ENCODE results near the gene WDFY1.
A peak's percentile ranks its signal among the peaks of the same experiment; 100 is the strongest.
"Not testable (repeated sequence)": the region's sequence is repeated elsewhere in the genome, so short reads cannot be mapped to it uniquely, and the experiment has no call there.

WDFY1 gene

GRCh38 chr2:223890721-223891120 is 54.4 kb downstream of the WDFY1 start:
- no peak for FAIRE-seq

GRCh38 chr2:223889229-223889628 is 55.9 kb downstream of the WDFY1 start:
- FAIRE-seq = no peak

- FAIRE-seq = no peak
Observed at GRCh38 chr2:223888251-223888650, 56.9 kb downstream of the WDFY1 start.

GRCh38 chr2:223887127-223887526 is 58.0 kb downstream of the WDFY1 start:
- no peak for FAIRE-seq

- FAIRE-seq = no peak
Observed at GRCh38 chr2:223886726-223887125, 58.4 kb downstream of the WDFY1 start.

GRCh38 chr2:223884399-223884798 is 60.7 kb downstream of the WDFY1 start:
- FAIRE-seq = no peak

- FAIRE-seq = no peak
Observed at GRCh38 chr2:223882715-223883114, 62.4 kb downstream of the WDFY1 start.

- FAIRE-seq = no peak
Observed at GRCh38 chr2:223880796-223881195, 64.3 kb downstream of the WDFY1 start.

GRCh38 chr2:223877721-223878410 is 67.3 kb downstream of the WDFY1 start:
- no peak for FAIRE-seq

- no peak for FAIRE-seq
Observed at GRCh38 chr2:223873672-223874071, 71.5 kb downstream of the WDFY1 start.

GRCh38 chr2:223872772-223873171 is 72.4 kb downstream of the WDFY1 start:
- not testable (repeated sequence) for FAIRE-seq

GRCh38 chr2:223871661-223872060 is 73.5 kb downstream of the WDFY1 start:
- not testable (repeated sequence) for FAIRE-seq

GRCh38 chr2:223870840-223871611 is 74.1 kb downstream of the WDFY1 start:
- FAIRE-seq = no peak

- no peak for FAIRE-seq
Observed at GRCh38 chr2:223868005-223868404, 77.1 kb downstream of the WDFY1 start.

GRCh38 chr2:223865907-223866508 is 79.1 kb downstream of the WDFY1 start:
- no peak for FAIRE-seq

GRCh38 chr2:223865124-223865523 is 80.0 kb downstream of the WDFY1 start:
- no peak for FAIRE-seq

GRCh38 chr2:223863491-223863890 is 81.6 kb downstream of the WDFY1 start:
- FAIRE-seq = no peak

- peak; percentile 68 for FAIRE-seq
Observed at GRCh38 chr2:223860809-223861738, 84.1 kb downstream of the WDFY1 start.

- FAIRE-seq = no peak
Observed at GRCh38 chr2:223859070-223859469, 86.1 kb downstream of the WDFY1 start.

- FAIRE-seq = no peak
Observed at GRCh38 chr2:223856584-223856983, 88.6 kb downstream of the WDFY1 start.

GRCh38 chr2:223856021-223856420 is 89.1 kb downstream of the WDFY1 start:
- no peak for FAIRE-seq

GRCh38 chr2:223855426-223855825 is 89.7 kb downstream of the WDFY1 start:
- FAIRE-seq = no peak

GRCh38 chr2:223854741-223855140 is 90.4 kb downstream of the WDFY1 start:
- FAIRE-seq = no peak

Data from TTC549 (cell line).